Measurements from ENCODE around the gene SELP.

GRCh38 chr1:169570172-169570574, 59.8 kb downstream of the SELP start:
- no peak for TF ChIP-seq CTCF (IDR thresholded peaks at IDR 0.05; ENCODE audit: insufficient read depth, low read depth, low read length)
- TF ChIP-seq EZH2 (IDR thresholded peaks at IDR 0.05; ENCODE audit: insufficient read depth, low read length): no peak

Data from astrocyte (in vitro differentiated cells and primary cell).